HL-60 (cell line): ENCODE data around the gene CCNY.

Experiments used
- DNase-seq, 2 experiments: peaks; one replicate each; pipeline ENCODE4 v3.0.0-alpha.2; 2010 to 2020; ENCODE audit warnings: low read depth in 1 of 2, low spot score in 1 of 2
- H3K27ac ChIP-seq: fragments of 250-450 bp; sonication (Bioruptor Pico); replicated peaks from 2 replicates; pipeline ENCODE4 v1.5.1; 2020; ENCODE audit warnings: mild to moderate bottlenecking, moderate library complexity
- H3K27me3 ChIP-seq: fragments of 250-450 bp; sonication (Bioruptor Pico); 2 replicates; pipeline ENCODE4 v1.5.1; 2021; ENCODE audit warnings: mild to moderate bottlenecking, moderate library complexity; ENCODE audit not compliant: insufficient read depth, poor library complexity, severe bottlenecking
- H3K4me3 ChIP-seq: replicated peaks from 2 replicates; pipeline ENCODE4 v1.5.1; 2011; ENCODE audit warnings: mild to moderate bottlenecking, control low read depth, low read length; ENCODE audit not compliant: insufficient read depth
- GABPA ChIP-seq: IDR thresholded peaks from 2 replicates; pipeline ENCODE4 v1.6.1; 2012; ENCODE audit warnings: low read depth
- POLR2AphosphoS5 ChIP-seq: IDR thresholded peaks from 2 replicates; pipeline ENCODE4 v1.6.1; 2012; ENCODE audit warnings: low read depth
- SPI1 ChIP-seq: IDR thresholded peaks from 2 replicates; pipeline ENCODE4 v1.6.1; 2012; ENCODE audit warnings: low read depth, mild to moderate bottlenecking, borderline replicate concordance
- TF ChIP-seq, protein P1 (sequence below): IDR thresholded peaks from one replicate; pipeline ENCODE4 v1.5.1; 2011; ENCODE audit warnings: low read length, control low read depth, inconsistent platforms; ENCODE audit not compliant: insufficient read depth
- TF ChIP-seq, protein P2 (sequence below): IDR thresholded peaks from 2 replicates; pipeline ENCODE4 v1.6.1; 2012; ENCODE audit warnings: low read depth; ENCODE audit not compliant: insufficient replicate concordance

The CCNY gene

DNA sequence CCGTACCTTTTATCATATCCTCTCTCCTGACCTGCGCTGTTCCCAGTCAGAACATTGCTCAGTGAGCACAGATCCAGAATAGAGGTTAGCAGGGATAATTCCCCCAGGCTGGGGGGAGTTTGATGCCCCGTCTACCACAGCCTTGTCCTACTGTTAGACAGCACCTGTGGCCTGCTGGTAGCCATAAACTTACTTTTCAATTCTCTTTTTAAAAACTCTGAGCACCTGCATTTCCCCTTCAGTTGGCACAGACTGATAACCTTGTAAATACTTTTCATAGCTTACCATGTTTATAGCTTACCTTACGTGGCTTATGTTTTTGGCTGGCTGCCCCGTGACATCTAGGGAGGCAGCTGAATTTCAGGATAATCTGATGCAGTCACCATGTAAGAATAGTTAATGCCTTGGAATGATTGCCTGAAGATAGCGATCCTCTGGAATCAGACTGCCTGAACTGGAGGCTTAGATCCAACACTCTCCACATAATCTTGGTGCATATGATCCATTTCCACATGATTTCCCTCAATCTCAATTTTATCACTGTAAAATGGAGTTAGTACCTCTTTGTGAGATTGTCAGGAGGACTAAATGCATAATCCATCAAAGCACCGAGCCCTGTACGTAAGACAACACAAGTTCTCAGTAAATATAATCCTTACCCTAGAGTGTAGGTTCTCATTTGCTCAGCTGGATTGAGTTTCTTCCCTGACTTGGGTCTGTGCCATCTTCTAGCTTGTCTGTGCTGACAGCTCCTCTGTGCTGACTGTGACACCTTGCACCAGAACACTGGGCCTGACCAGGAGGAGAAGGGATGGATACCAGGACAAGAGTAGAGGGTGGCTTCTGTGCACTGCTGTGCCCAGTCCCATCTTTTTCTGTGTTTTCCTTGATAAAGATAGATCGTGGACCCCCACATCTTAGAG lies 157.1 kb downstream of the CCNY start:
- H3K27ac ChIP-seq: no peak overlapping the region

DNA sequence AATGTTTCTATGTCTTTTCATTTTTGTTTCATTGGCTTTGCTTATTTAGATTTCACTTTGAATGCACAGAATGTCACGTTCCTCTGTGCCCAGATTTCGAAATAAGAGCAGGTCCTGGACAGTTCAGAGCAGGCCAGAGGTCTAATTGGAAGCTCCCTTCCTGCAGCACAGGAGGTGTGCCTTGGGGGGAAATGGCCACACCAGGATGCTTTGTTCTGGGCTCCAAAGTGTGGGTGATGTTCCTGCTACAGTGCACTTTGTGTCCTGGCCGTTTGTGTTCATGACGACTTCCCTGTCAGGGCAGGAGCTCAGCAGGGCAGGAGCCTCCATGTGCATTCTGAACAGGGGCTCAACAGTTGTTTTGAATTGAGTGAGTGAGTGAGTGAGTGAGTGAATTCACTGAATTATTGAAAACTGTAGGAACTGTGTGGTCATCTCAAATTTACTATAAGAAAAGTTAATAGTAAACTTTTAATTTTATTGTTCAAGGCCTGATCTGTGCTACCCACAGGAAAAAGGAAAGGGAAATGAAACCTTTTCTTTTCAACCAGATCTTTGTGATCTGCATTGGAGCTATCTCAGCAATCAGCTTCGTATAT lies 159.3 kb downstream of the CCNY start:
- TF ChIP-seq, protein P1, sequence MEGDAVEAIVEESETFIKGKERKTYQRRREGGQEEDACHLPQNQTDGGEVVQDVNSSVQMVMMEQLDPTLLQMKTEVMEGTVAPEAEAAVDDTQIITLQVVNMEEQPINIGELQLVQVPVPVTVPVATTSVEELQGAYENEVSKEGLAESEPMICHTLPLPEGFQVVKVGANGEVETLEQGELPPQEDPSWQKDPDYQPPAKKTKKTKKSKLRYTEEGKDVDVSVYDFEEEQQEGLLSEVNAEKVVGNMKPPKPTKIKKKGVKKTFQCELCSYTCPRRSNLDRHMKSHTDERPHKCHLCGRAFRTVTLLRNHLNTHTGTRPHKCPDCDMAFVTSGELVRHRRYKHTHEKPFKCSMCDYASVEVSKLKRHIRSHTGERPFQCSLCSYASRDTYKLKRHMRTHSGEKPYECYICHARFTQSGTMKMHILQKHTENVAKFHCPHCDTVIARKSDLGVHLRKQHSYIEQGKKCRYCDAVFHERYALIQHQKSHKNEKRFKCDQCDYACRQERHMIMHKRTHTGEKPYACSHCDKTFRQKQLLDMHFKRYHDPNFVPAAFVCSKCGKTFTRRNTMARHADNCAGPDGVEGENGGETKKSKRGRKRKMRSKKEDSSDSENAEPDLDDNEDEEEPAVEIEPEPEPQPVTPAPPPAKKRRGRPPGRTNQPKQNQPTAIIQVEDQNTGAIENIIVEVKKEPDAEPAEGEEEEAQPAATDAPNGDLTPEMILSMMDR: no peak
- TF ChIP-seq POLR2AphosphoS5: no peak
- no peak for TF ChIP-seq GABPA
- H3K27ac ChIP-seq: no peak overlapping the region
- no peak for DNase-seq
- no peak overlapping the region for H3K4me3 ChIP-seq
- no peaks in the 10 kb centered on the region for H3K27me3 ChIP-seq

More for the DNA sequence above, 157.1 kb downstream of the CCNY start:
- H3K27me3 ChIP-seq: no peaks in the 10 kb centered on the region
- TF ChIP-seq GABPA (no peak), SPI1 (no peak), POLR2AphosphoS5 (no peak)
- TF ChIP-seq, protein P1: no peak
- TF ChIP-seq, protein P2, sequence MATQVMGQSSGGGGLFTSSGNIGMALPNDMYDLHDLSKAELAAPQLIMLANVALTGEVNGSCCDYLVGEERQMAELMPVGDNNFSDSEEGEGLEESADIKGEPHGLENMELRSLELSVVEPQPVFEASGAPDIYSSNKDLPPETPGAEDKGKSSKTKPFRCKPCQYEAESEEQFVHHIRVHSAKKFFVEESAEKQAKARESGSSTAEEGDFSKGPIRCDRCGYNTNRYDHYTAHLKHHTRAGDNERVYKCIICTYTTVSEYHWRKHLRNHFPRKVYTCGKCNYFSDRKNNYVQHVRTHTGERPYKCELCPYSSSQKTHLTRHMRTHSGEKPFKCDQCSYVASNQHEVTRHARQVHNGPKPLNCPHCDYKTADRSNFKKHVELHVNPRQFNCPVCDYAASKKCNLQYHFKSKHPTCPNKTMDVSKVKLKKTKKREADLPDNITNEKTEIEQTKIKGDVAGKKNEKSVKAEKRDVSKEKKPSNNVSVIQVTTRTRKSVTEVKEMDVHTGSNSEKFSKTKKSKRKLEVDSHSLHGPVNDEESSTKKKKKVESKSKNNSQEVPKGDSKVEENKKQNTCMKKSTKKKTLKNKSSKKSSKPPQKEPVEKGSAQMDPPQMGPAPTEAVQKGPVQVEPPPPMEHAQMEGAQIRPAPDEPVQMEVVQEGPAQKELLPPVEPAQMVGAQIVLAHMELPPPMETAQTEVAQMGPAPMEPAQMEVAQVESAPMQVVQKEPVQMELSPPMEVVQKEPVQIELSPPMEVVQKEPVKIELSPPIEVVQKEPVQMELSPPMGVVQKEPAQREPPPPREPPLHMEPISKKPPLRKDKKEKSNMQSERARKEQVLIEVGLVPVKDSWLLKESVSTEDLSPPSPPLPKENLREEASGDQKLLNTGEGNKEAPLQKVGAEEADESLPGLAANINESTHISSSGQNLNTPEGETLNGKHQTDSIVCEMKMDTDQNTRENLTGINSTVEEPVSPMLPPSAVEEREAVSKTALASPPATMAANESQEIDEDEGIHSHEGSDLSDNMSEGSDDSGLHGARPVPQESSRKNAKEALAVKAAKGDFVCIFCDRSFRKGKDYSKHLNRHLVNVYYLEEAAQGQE: no peak
- no peak for DNase-seq
- H3K4me3 ChIP-seq: no peak overlapping the region

DNA sequence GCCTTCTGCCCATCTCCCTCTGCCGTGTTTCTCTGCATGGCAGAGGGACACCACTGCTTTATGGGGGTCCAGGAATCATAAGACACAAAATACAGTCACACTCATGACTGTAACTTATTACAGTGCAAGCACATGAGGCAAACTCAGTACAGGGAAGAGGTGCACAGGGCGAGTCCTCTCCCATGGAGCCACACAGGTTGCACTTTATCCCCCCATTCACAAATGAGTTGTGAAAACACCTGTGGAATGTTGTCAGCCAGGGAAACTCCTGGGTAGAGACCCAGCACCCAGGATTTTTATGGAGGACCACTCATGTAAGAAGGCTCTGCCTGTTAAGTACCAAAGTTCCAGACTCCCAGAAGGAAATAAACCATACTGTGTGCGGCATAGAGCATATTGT lies 161.6 kb downstream of the CCNY start:
- no peak overlapping the region for H3K27ac ChIP-seq
- H3K27me3 ChIP-seq: no peaks in the 10 kb centered on the region
- no peak for DNase-seq
- TF ChIP-seq GABPA: no peak
- TF ChIP-seq, protein P2: no peak
- TF ChIP-seq SPI1: no peak
- TF ChIP-seq POLR2AphosphoS5: no peak
- TF ChIP-seq, protein P1: no peak
- no peak overlapping the region for H3K4me3 ChIP-seq
